ENCODE results near the gene SEC22B.
"Not testable (repeated sequence)": the region's sequence is repeated elsewhere in the genome, so short reads cannot be mapped to it uniquely, and the experiment has no call there.

SEC22B gene

DNA sequence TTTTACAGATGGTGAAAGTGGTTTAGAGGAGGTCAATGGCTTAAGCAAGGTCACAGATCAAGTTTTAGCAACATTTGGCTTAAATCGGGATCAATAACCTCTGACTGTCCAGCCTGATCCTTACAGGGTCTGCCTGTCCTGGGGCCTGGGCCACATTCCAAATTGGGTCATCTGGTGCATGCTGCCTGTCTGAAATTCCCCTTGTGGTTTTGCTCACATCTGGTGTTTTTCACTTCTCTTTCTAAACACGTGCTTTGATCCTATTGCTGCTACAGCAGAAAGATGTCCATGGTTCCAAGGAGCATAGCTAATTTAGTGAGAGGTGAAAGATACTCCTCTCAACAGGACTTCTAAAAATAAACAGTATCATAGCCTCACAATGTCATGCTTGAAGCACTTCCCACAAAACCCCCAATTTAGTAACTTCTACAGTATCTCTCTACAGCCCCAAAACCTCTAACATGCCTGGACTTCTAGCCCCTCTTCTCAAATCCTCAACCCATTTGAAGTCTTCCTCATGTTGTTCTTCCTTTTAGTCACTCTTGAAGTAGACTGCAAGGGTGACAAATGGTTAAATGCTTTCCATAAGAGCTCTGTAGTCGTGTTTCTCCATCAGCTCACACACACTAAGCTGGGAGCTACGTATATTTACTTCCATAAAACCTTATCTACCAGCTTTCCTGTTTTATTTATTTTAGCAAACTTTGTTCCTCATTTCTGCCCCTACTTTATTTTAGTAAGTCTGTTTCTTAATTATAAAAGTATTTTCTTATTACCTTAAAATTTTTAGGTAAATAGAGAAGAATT, 58.7 kb downstream of the SEC22B start:
- DNase-seq (ENCODE audit: low read depth in 4 of 4, low spot score in 1 of 4): not testable (repeated sequence)

DNA sequence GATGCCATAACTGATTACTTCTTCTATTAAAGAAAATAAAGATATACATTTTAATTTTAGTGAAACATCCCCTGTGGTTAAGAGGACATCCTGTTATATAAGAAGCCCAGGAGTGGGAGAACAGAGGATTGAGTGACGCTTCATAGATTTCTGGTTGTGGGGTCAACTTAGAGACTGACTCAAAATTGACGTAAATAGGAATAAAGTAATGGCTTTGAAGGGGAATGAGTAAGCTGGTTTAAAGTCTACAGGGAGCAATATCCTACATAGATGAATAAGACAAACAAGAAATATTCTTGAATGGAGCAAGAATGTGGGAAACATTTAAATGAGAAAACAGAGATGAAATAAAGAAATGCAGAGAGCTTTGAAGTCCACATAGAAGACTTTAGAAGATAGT, 60.2 kb downstream of the SEC22B start:
- DNase-seq (ENCODE audit: low read depth in 4 of 4, low spot score in 1 of 4): not testable (repeated sequence)

DNA sequence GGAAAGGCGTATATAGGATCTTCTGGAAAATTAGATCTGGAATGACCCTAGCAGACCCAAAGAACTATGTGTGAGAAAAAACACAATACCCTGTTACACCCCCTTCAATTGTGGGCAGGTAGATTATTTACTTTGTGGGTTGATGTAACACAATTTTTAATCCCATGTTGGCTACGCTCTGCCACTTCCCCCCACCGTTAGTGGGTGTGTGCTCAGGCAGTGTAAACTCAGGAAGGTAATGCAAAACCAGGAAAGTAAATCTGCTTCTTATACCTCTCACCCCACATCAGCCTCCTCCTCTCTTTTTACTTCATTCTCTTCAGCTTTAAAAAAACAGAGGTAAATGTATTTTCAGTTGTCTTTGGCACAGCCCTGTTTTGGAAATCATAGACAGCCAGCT, 63.2 kb downstream of the SEC22B start:
- not testable (repeated sequence) for DNase-seq (ENCODE audit: low read depth in 4 of 4, low spot score in 1 of 4)

DNA sequence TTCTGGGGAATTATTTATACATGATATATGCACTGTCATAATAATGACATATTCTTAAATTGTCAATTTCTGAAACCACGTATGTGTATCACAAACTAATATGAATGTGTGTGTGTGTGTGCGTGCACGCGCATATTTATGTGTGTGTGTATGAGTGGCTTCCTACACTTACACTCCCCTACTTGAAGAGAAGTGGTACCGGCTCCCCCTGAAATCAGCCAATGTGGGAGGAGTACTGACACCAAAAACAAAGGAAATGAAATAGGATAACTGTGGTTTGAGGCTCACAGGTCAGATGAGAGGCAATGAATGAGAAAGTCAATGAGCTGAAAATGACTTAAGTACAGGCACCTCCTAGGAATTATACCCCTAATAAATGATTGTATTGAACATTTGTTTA, 64.1 kb downstream of the SEC22B start:
- DNase-seq (ENCODE audit: low read depth in 4 of 4, low spot score in 1 of 4): not testable (repeated sequence)

DNA sequence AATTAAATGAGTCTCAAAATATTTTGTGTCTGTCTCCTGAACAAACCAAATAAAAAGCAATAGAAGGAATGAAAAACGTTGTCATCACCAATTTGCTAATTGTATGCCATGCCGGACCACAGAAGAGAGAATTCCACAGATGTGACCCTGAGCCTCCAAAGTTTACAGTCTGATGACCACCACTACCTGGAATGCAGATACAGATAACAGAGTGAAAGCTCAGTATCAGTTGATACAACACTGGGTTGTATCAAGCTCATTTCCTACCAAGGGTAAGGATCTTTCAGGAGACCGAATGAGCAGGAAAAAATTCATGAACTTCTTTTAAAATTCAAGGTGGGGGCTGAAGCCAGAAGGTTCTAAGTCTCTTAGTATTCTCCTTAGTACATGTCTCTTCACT, 64.5 kb downstream of the SEC22B start:
- not testable (repeated sequence) for DNase-seq (ENCODE audit: low read depth in 4 of 4, low spot score in 1 of 4)

DNA sequence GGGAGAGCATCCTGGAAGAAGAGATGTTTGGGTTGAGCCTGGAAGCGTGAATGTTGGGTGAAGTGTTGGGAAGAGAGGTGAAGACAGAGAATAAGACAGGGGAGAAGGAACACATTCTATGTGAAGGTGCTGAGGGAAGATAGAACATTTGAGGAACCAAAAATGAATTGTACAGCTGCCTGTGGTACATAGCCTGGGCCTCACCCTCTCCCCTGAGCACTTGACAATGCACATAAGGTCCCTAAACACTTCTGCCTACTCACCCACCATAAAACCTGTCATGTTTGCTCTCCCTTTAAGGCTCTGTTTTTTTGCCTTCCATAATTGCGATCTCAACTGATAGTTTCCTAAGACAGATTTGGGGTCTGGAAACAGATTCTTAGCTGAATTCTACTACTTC, 65.3 kb downstream of the SEC22B start:
- not testable (repeated sequence) for DNase-seq (ENCODE audit: low read depth in 4 of 4, low spot score in 1 of 4)

DNA sequence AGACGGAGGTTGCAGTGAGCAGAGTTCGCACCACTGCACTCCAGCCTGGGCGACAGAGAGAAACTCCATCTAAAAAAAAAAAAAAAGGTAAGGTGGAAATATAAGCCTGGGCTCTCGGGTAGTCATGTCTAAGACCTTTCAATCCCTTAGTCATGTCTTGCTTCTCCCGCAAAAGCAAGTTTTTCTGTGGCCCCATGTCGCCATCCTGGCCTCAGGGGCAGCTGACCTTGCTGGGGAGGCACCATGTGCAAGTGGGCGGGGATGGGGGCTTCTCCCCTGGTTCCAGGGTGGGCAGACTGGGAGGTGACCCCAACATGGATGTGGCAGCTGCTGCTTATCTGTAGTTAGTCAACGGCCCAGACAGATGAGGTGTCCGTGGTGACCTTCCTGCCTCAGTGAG, 66.7 kb downstream of the SEC22B start:
- not testable (repeated sequence) for DNase-seq (ENCODE audit: low read depth in 4 of 4, low spot score in 1 of 4)

DNA sequence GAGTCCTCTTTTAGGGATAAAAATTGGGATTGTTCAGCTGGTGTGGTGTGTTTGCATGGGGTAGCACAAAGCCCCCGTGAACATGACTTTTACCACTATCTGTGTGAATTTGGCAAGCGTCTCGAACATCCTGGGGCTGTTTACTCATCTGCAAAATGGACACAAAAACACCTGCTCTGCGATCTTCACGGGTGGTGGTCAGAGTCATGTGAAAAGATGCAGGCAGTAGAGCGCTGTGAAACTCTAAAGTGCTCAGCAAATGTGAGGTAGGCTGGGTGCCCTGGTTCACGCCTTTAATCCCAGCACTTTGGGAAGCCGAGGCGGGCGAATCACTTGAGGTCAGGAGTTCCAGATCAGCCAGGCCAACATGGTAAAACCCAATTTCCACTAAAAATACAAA, 67.1 kb downstream of the SEC22B start:
- not testable (repeated sequence) for DNase-seq (ENCODE audit: low read depth in 4 of 4, low spot score in 1 of 4)

DNA sequence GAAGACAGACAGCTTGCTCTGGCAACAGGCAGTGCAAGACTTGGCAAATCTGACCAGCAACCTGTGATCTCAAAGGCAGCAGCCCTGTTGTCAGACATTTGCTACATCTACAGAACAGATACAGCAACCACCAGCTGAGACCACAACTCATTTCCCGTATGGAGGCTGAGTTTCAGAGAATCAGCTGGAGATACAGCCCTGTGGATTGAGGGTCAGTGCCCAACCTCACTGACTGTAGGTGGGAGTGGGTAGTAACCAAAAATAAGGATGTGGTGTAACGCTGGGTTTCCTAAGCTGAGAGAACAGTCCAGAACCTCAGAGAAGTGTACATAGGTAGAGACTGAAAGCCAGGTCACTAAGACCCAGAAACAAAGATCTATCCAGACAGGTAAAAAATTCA, 71.0 kb downstream of the SEC22B start:
- DNase-seq (ENCODE audit: low read depth in 4 of 4, low spot score in 1 of 4): not testable (repeated sequence)

DNA sequence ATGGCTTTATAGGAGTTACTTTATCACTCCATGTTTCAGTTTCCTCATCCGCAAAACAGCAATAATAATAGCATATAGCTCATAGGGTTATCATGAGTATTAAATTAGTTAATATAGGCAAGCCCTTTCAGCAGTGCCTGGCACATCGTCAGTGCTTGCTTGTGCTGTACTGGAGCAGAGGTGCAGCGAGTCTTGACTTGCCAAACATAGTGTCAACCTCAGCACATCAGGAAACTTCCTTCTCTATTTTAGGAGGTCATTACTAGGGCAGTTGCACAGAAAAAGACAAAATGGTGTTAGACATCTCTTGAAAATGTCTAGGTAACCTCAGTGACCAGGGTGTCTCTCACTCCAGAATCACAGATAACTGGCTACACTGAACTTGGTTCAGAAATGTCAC, 72.6 kb downstream of the SEC22B start:
- not testable (repeated sequence) for DNase-seq (ENCODE audit: low read depth in 4 of 4, low spot score in 1 of 4)

DNA sequence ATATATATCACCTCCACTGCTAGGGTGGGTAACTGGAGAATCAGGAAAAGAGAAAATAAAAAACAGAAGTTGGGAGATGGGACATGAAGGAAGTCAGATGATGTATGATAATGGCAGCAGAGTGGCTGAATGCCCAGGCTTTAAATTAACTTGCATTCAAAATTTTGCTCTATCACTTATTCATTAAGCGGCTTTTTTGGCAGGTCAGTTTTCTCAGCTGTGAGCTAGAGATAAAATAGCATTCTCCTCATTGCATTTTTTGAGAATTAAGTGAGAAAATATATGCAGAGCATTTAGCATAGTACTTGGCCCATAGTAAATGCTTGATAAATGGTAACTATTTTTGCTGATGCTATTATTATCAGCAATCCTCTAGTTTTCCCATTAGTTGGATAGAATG, 74.7 kb downstream of the SEC22B start:
- not testable (repeated sequence) for DNase-seq (ENCODE audit: low read depth in 4 of 4, low spot score in 1 of 4)
